Activated T-cell treated with anti-CD3 and anti-CD28 coated beads, Interleukin-2, amount 50 U/mL, for 4 hours (primary cell): Measurements from ENCODE around the gene DNASE1L3. TPM values are rescaled to one million over a fixed set of nuclear protein-coding genes. Genes with fewer than 3 reads are reported as not detected.
"Not testable (repeated sequence)": the region's sequence is repeated elsewhere in the genome, so short reads cannot be mapped to it uniquely, and the experiment has no call there.

Source experiments
- ATAC-seq, 2 donors: fragments of 200-7000 bp; cut with Tn5 transposase; one replicate each; pipeline ENCODE4 v1.10.0; 2021
- DNase-seq: peaks from one replicate; pipeline ENCODE4 v3.0.0-alpha.2; 2020
- H3K27me3 Mint-ChIP-seq: one replicate; pipeline ENCODE4 v1.8.0; 2021; ENCODE audit warnings: low read depth, mixed read lengths
- H3K36me3 Mint-ChIP-seq: one replicate; pipeline ENCODE4 v1.8.0; 2022; ENCODE audit warnings: mixed read lengths; ENCODE audit not compliant: insufficient read depth
- H3K4me1 Mint-ChIP-seq: one replicate; pipeline ENCODE4 v1.8.0; 2021; ENCODE audit warnings: low read depth, mixed read lengths
- H3K4me3 Mint-ChIP-seq: one replicate; pipeline ENCODE4 v1.8.0; 2021; ENCODE audit warnings: mild to moderate bottlenecking, moderate library complexity, mixed read lengths
- H3K9me3 Mint-ChIP-seq: one replicate; pipeline ENCODE4 v1.8.0; 2021; ENCODE audit warnings: mixed read lengths
- total RNA-seq, 3 donors: library from RNA; stranded (reverse); gene quantifications; one replicate each; pipeline ENCODE4 v1.2.1, GENCODE V29; 2021

The DNASE1L3 gene
- total RNA-seq, 3 donors from 2014 or later, result not detected

- Mint-ChIP-seq H3K27me3 (no peaks in the 10 kb centered on the region), H3K9me3 (no peaks in the 10 kb centered on the region), H3K4me1 (peaks cover 16% of the 10 kb centered on the region), H3K36me3 (no peaks in the 10 kb centered on the region), H3K4me3 (peak overlapping the region; percentile 33)
- ATAC-seq (peak; percentile 55 to 58), DNase-seq (peak; percentile 43)
Observed at GRCh38 chr3:58217209-58217811, 6.5 kb upstream of the DNASE1L3 start.

GRCh38 chr3:58216496-58217195 is 5.9 kb upstream of the DNASE1L3 start:
- Mint-ChIP-seq H3K27me3 (no peaks in the 10 kb centered on the region), H3K4me3 (no peak overlapping the region), H3K36me3 (no peaks in the 10 kb centered on the region), H3K9me3 (no peaks in the 10 kb centered on the region), H3K4me1 (peaks cover 16% of the 10 kb centered on the region)
- ATAC-seq (no peak), DNase-seq (no peak)

- Mint-ChIP-seq H3K4me3 (no peak overlapping the region), H3K36me3 (no peaks in the 10 kb centered on the region), H3K9me3 (no peaks in the 10 kb centered on the region), H3K27me3 (no peaks in the 10 kb centered on the region), H3K4me1 (peaks cover 16% of the 10 kb centered on the region)
- DNase-seq (no peak), ATAC-seq (no peak)
Observed at GRCh38 chr3:58215317-58216025, 4.7 kb upstream of the DNASE1L3 start.

GRCh38 chr3:58214484-58215316 is 3.9 kb upstream of the DNASE1L3 start:
- ATAC-seq (peak; percentile 93 to 95), DNase-seq (no peak)
- Mint-ChIP-seq H3K9me3 (no peaks in the 10 kb centered on the region), H3K27me3 (peaks cover 3% of the 10 kb centered on the region), H3K36me3 (no peaks in the 10 kb centered on the region), H3K4me3 (no peak overlapping the region), H3K4me1 (peaks cover 16% of the 10 kb centered on the region)

- H3K4me3 Mint-ChIP-seq, result no peak overlapping the region
Observed at GRCh38 chr3:58209933-58210332, 839 bp downstream of the DNASE1L3 start.

GRCh38 chr3:58207954-58208353 is 2.8 kb downstream of the DNASE1L3 start:
- Mint-ChIP-seq H3K9me3 (peaks cover 3% of the 10 kb centered on the region), H3K27me3 (peaks cover 14% of the 10 kb centered on the region), H3K36me3 (no peaks in the 10 kb centered on the region), H3K4me3 (no peak overlapping the region), H3K4me1 (peaks cover 5% of the 10 kb centered on the region)
- DNase-seq, result no peak
- ATAC-seq, result no peak

More at GRCh38 chr3:58209933-58210332, 839 bp downstream of the DNASE1L3 start:
- DNase-seq, result no peak
- Mint-ChIP-seq H3K36me3 (no peaks in the 10 kb centered on the region), H3K9me3 (no peaks in the 10 kb centered on the region), H3K4me1 (peaks cover 11% of the 10 kb centered on the region), H3K27me3 (peaks cover 8% of the 10 kb centered on the region)
- no peak for ATAC-seq

GRCh38 chr3:58206406-58207011 is 4.3 kb downstream of the DNASE1L3 start:
- ATAC-seq (peak; percentile 79 to 82), DNase-seq (no peak)
- Mint-ChIP-seq H3K4me1 (peaks cover 5% of the 10 kb centered on the region), H3K9me3 (peaks cover 3% of the 10 kb centered on the region), H3K4me3 (no peak overlapping the region), H3K27me3 (peaks cover 15% of the 10 kb centered on the region), H3K36me3 (no peaks in the 10 kb centered on the region)

- Mint-ChIP-seq H3K4me3 (no peak overlapping the region), H3K9me3 (peaks cover 3% of the 10 kb centered on the region), H3K36me3 (no peaks in the 10 kb centered on the region), H3K27me3 (peaks cover 15% of the 10 kb centered on the region), H3K4me1 (peaks cover 5% of the 10 kb centered on the region)
- no peak for ATAC-seq
- no peak for DNase-seq
Observed at GRCh38 chr3:58205981-58206380, 4.8 kb downstream of the DNASE1L3 start.

- peaks cover 13% of the 10 kb centered on the region for H3K27me3 Mint-ChIP-seq
- no peak overlapping the region for H3K4me3 Mint-ChIP-seq
- peaks cover 7% of the 10 kb centered on the region for H3K4me1 Mint-ChIP-seq
- no peaks in the 10 kb centered on the region for H3K36me3 Mint-ChIP-seq
- DNase-seq (no peak), ATAC-seq (no peak)
- peaks cover 3% of the 10 kb centered on the region for H3K9me3 Mint-ChIP-seq
Observed at GRCh38 chr3:58204720-58205119, 6.1 kb downstream of the DNASE1L3 start.

GRCh38 chr3:58203541-58203940 is 7.2 kb downstream of the DNASE1L3 start:
- ATAC-seq (no peak), DNase-seq (no peak)
- H3K4me1 Mint-ChIP-seq, result peaks cover 7% of the 10 kb centered on the region
- H3K9me3 Mint-ChIP-seq, result peaks cover 3% of the 10 kb centered on the region
- H3K4me3 Mint-ChIP-seq, result no peak overlapping the region
- peaks cover 7% of the 10 kb centered on the region for H3K27me3 Mint-ChIP-seq
- H3K36me3 Mint-ChIP-seq, result no peaks in the 10 kb centered on the region

- DNase-seq, result no peak
- Mint-ChIP-seq H3K4me1 (peaks cover 7% of the 10 kb centered on the region), H3K4me3 (no peak overlapping the region), H3K9me3 (peaks cover 3% of the 10 kb centered on the region), H3K36me3 (no peaks in the 10 kb centered on the region), H3K27me3 (peaks cover 7% of the 10 kb centered on the region)
- no peak for ATAC-seq
Observed at GRCh38 chr3:58202917-58203360, 7.8 kb downstream of the DNASE1L3 start.

- DNase-seq, H3K4me1 Mint-ChIP-seq, ATAC-seq, H3K9me3 Mint-ChIP-seq, H3K36me3 Mint-ChIP-seq, H3K4me3 Mint-ChIP-seq, H3K27me3 Mint-ChIP-seq: not testable (repeated sequence)
Observed at GRCh38 chr3:58201451-58201850, 9.3 kb downstream of the DNASE1L3 start.

GRCh38 chr3:58200846-58201355 is 9.9 kb downstream of the DNASE1L3 start:
- Mint-ChIP-seq H3K4me3 (no peak overlapping the region), H3K9me3 (peaks cover 3% of the 10 kb centered on the region), H3K27me3 (peaks cover 7% of the 10 kb centered on the region), H3K4me1 (peaks cover 4% of the 10 kb centered on the region), H3K36me3 (no peaks in the 10 kb centered on the region)
- DNase-seq, result no peak
- ATAC-seq, result no peak
